HepG2 (cell line): ENCODE results near the gene SOX5. TPM values are rescaled to one million over a fixed set of nuclear protein-coding genes. Genes with fewer than 3 reads are reported as not detected.

Experiments used
- ATAC-seq: fragments of 200-7000 bp; cut with Tn5 transposase; 3 replicates; pipeline ENCODE4 v1.9.1; 2020; ENCODE audit warnings: mild to moderate bottlenecking, moderate library complexity
- BruUV-seq: library from RNA; stranded (reverse); fragments of 400-500 nt; replicated peaks from 2 replicates; lab custom pipeline; 2021; lab: Mats Ljungman, UMichigan
- CTCF ChIA-PET: fragments of 300-600 bp; formaldehyde crosslinking; extraction: SDS; loops from one replicate; lab custom pipeline; 2021; ENCODE audit warnings: low total read pairs, inconsistent platforms, low intra/inter-chr PET ratio; lab: Yijun Ruan, JAX
- POLR2A ChIA-PET: fragments of 350-600 bp; sonication (Branson Sonifier 250); formaldehyde crosslinking; loops from one replicate; lab custom pipeline; 2020; ENCODE audit warnings: antibody characterized with exemption, inconsistent platforms; lab: Yijun Ruan, JAX
- DNase-seq: peaks from one replicate; pipeline ENCODE4 v3.0.0-alpha.2; 2015; ENCODE audit warnings: low spot score
- FAIRE-seq: peaks from 3 replicates; lab custom pipeline; 2011; peaks lifted over from hg19 to GRCh38; lab: Jason Lieb, UNC
- H2AFZ ChIP-seq: one replicate; pipeline ENCODE4 v1.6.1; 2011; ENCODE audit warnings: low read length, inconsistent platforms
- H3K27ac ChIP-seq: fragments of 300-600 bp; 3 replicates; pipeline ENCODE4 v1.8.0; 2011; ENCODE audit warnings: mixed run types, mild to moderate bottlenecking, mixed read lengths, low read length, inconsistent platforms; ENCODE audit not compliant: insufficient read depth; ENCODE audit errors: extremely low read length
- H3K27me3 ChIP-seq, 2 experiments: fragments of 200-600 bp in 1 of 2; 2 replicates in 1 of 2; 3 replicates in 1 of 2; pipeline versions ENCODE4 v1.6.0 to v1.8.0; 2011; ENCODE audit warnings: low read length in 2 of 2, mild to moderate bottlenecking in 2 of 2, moderate library complexity in 2 of 2, inconsistent platforms in 1 of 2; ENCODE audit not compliant: insufficient read depth in 2 of 2, control insufficient read depth in 1 of 2
- H3K36me3 ChIP-seq, 2 experiments: fragments of 200-600 bp in 1 of 2; replicated peaks in 1 of 2; 2 replicates in 1 of 2; 3 replicates in 1 of 2; pipeline versions ENCODE4 v1.5.1 to v1.8.0; 2011; ENCODE audit warnings: low read length in 2 of 2, inconsistent platforms in 1 of 2; ENCODE audit not compliant: insufficient read depth in 2 of 2, control insufficient read depth in 1 of 2
- H3K4me1 ChIP-seq: 2 replicates; pipeline ENCODE4 v1.5.1; 2012; ENCODE audit warnings: low read length, inconsistent platforms; ENCODE audit not compliant: insufficient read depth
- H3K4me2 ChIP-seq: 2 replicates; pipeline ENCODE4 v1.6.0; 2011; ENCODE audit warnings: low read depth, low read length, inconsistent platforms
- H3K4me3 ChIP-seq, 3 experiments: fragments of 200-600 bp in 1 of 3; sonication (generic), shearing (Covaris generic) in 1 of 3; replicated peaks in 1 of 3; 2 replicates each; pipeline ENCODE4 v1.5.1; 2011 to 2016; ENCODE audit warnings: low read length in 3 of 3, inconsistent platforms in 2 of 3, low read depth in 2 of 3, mild to moderate bottlenecking in 2 of 3, control low read depth in 1 of 3, mixed read lengths in 1 of 3; ENCODE audit not compliant: insufficient read depth in 1 of 3
- H3K79me2 ChIP-seq: one replicate; pipeline ENCODE4 v1.6.1; 2011; ENCODE audit warnings: low read length, inconsistent platforms; ENCODE audit not compliant: insufficient read depth
- H3K9ac ChIP-seq: 2 replicates; pipeline ENCODE4 v1.6.0; 2011; ENCODE audit warnings: mild to moderate bottlenecking, low read depth, low read length, inconsistent platforms; ENCODE audit not compliant: insufficient read depth
- H3K9me3 ChIP-seq: 2 replicates; pipeline ENCODE4 v1.5.1; 2012; ENCODE audit warnings: mild to moderate bottlenecking, low read length
- H4K20me1 ChIP-seq: 2 replicates; pipeline ENCODE4 v1.6.0; 2011; ENCODE audit warnings: inconsistent platforms, mild to moderate bottlenecking, low read length, moderate library complexity; ENCODE audit not compliant: insufficient read depth
- CBX1 ChIP-seq: IDR thresholded peaks from one replicate; pipeline ENCODE4 v1.6.1; 2016; ENCODE audit warnings: antibody characterized with exemption, low read depth
- CEBPB ChIP-seq: IDR thresholded peaks from 2 replicates; pipeline ENCODE4 v1.6.1; 2011; ENCODE audit warnings: low read depth, low read length, improper control_type of control experiment, borderline replicate concordance
- JDP2 ChIP-seq: sonication (generic); formaldehyde crosslinking; IDR thresholded peaks from 2 replicates; pipeline ENCODE4 v1.8.1; 2022; ENCODE audit warnings: missing genetic modification reagents, borderline replicate concordance
- RBM22 ChIP-seq: fragments of 200-400 bp; formaldehyde crosslinking; optimal IDR thresholded peaks from 2 replicates; pipeline ENCODE3; 2017; ENCODE audit warnings: mild to moderate bottlenecking, low read length, moderate library complexity
- WGBS: methylation state at CpG from one replicate; pipeline ENCODE4 v1.1.6; 2017; ENCODE audit warnings: low lambda C conversion rate; 5-methylcytosine and 5-hydroxymethylcytosine counted together
- in situ Hi-C: cut with HindIII; loops from 2 replicates; pipeline ENCODE4 v1.10.0; 2017; ENCODE audit warnings: low pct_unique_long_range_greater_than_20kb; ENCODE audit not compliant: extremely low pct_ligation_motif_present
- intact Hi-C: fragments of 100-400 bp; cut with micrococcal nuclease; formaldehyde crosslinking; loops from one replicate; pipeline ENCODE4 v1.10.0; 2022; ENCODE audit not compliant: unreplicated experiment
- polyA plus RNA-seq, 8 experiments: library from polyadenylated mRNA; depleted of rRNA in 3 of 8; stranded (reverse) in 7 of 8; unstranded in 1 of 8; fragments of >200 nt; fragmentation: Illumina TruSeq in 4 of 8; extraction: Trizol in 4 of 8; gene quantifications; 2 replicates each; pipeline versions ENCODE4 v1.2.1 to v1.2.3, GENCODE V29; 2011 to 2016; ENCODE audit warnings: low read depth in 4 of 8, missing spikeins in 1 of 8, mixed read lengths in 1 of 8; ENCODE audit not compliant: insufficient read depth in 1 of 8
- total RNA-seq, 5 experiments: library from RNA; depleted of rRNA; stranded (reverse); fragments of >200 nt; fragmentation: Illumina TruSeq; extraction: Trizol; gene quantifications; 2 replicates each; pipeline ENCODE4 v1.2.3, GENCODE V29; 2016; ENCODE audit warnings: low read depth in 1 of 5

Gene SOX5
- total and polyA plus RNA-seq, 2 of the 13 experiments (the other 11 are each of a cell fraction or from before 2014, with no cell fraction given): 18.5 to 76.4 TPM

- no peaks in the 10 kb centered on the region for H4K20me1 ChIP-seq
- no peak overlapping the region for H2AFZ ChIP-seq
- no peaks in the 10 kb centered on the region for H3K27me3 ChIP-seq
- no TSS peak for BruUV-seq
- in situ Hi-C loops (no loop called here), intact Hi-C loops (no loop called here)
- no peak for FAIRE-seq
- whole genome bisulfite sequencing: 97% methylated on average over 3 of the region's 3 CpGs
- no peak overlapping the region for H3K9ac ChIP-seq
- CTCF ChIA-PET: no interaction called here
- no peak overlapping the region for H3K4me3 ChIP-seq
- TF ChIP-seq CBX1 (no peak), RBM22 (peak; percentile 39)
- TF ChIP-seq, all 625 proteins: peak for 1
- no peak overlapping the region for H3K4me2 ChIP-seq
- no peaks in the 10 kb centered on the region for H3K9me3 ChIP-seq
- no peaks in the 10 kb centered on the region for H3K4me1 ChIP-seq
- H3K79me2 ChIP-seq: no peaks in the 10 kb centered on the region
- ATAC-seq (no peak), DNase-seq (no peak)
- POLR2A ChIA-PET: no interaction called here
- no peak overlapping the region for H3K27ac ChIP-seq
- peaks cover 1 to 5% of the 10 kb centered on the region in 2 experiments; a peak in 1 of 5 replicates for H3K36me3 ChIP-seq
These were observed 367.6 kb downstream of the SOX5 start for GRCh38 chr12:23581913-23582312.

DNA sequence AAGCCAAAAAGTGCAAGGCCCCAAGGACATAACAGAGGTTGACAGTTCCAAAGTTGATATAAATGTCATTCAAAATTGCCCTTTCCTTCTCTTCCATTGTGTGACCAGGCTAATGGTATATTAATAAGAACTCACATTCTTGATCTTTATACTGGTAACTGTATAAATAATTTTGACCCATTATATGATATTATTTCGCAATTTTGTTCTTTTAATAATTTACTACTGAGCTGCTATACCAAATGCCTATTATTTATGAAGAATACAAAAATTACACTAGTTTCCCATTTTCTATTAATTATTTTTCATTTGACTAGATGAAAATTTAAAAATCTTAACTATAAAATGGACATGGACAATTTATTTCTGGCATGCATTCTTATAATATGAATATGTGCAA lies 370.2 kb downstream of the SOX5 start:
- ATAC-seq (no peak), FAIRE-seq (no peak)
- H2AFZ ChIP-seq: no peak overlapping the region
- in situ Hi-C loops: no loop called here
- no peaks in the 10 kb centered on the region for H3K4me1 ChIP-seq
- no peak overlapping the region for H3K9ac ChIP-seq
- TF ChIP-seq CEBPB: peak; percentile 42
- no peak for TF ChIP-seq JDP2 (CRISPR knock-in tag)
- TF ChIP-seq, all 625 proteins: peak for 1
- H3K79me2 ChIP-seq: no peaks in the 10 kb centered on the region
- BruUV-seq: no TSS peak
- H3K4me3 ChIP-seq: no peak overlapping the region
- DNase-seq: no peak
- H4K20me1 ChIP-seq: no peaks in the 10 kb centered on the region
- H3K4me2 ChIP-seq: no peak overlapping the region
- intact Hi-C loops: no loop called here
- no peaks in the 10 kb centered on the region for H3K27me3 ChIP-seq
- H3K36me3 ChIP-seq: peaks cover 4 to 6% of the 10 kb centered on the region in 2 experiments; a peak in 3 of 5 replicates
- no peak overlapping the region for H3K27ac ChIP-seq
- POLR2A ChIA-PET: no interaction called here
- WGBS: 98% methylated on average over 1 of the region's 1 CpG
- no peaks in the 10 kb centered on the region for H3K9me3 ChIP-seq
- CTCF ChIA-PET: no interaction called here
